Kidney tubule cell (primary cell): ENCODE data around the gene TMEM51.

ENCODE experiments used
- DNase-seq: peaks from one replicate; pipeline ENCODE4 v3.0.0-alpha.2; 2018; ENCODE audit warnings: low spot score

TMEM51 gene

DNA sequence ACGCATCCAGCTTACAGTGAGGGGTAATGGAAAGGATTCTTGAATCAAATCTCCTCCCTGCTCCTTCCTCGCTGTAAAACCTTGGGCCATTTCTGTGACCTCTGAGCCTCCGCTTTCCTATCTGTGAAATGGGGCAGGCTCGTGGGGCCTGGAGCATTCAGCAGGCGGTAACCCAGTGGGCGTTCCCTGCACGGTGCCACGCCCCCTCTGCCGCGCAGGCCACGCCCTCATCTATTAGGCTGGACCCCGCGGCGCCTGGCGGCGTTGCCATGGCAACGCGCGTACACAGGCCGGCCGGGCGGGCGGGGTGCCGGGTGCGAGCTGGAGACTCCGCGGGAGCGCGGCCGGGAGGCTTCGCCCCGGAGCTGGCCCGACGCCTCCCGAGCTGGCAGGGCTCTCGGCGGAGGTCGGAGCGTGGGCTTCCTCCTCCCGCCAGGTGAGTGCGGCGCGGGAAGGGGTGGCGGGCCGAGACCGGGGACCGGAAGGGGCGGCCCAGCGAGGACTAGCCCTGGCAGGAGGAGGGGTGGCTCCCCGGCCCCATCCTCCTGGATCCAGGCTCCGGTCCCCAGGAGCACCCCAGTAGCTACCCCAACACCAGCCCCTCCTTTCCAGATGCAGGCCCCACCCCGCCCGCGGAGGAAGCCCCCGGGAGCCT, 93.5 kb downstream of the TMEM51 start, which contains the start of gene FHAD1:
Gene FHAD1, plus strand, starts transcription at position 264 of the 655 bp plus-strand sequence. CDS start 4,562 bp downstream, outside the sequence.
- DNase-seq = peak; percentile 84

DNA sequence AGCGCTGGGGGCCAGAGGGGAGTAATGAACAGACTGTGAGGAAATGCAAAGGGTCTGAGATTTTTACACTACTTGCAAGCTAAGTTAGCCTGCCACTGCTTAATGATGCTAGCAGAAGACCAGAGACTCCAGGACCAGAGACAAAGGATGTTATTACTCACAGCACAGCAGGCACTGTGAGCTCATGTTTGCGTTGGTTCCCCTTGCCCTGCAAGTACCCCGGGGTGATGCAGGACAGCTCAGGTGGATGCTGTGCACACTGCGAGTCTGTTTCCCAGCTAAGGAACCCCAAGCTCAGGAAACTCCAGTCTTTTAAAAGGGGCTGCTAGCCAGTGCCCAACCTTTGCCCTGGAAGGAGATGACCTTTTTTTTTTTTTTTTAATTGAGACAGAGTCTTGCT, 94.7 kb downstream of the TMEM51 start:
- DNase-seq = no peak

DNA sequence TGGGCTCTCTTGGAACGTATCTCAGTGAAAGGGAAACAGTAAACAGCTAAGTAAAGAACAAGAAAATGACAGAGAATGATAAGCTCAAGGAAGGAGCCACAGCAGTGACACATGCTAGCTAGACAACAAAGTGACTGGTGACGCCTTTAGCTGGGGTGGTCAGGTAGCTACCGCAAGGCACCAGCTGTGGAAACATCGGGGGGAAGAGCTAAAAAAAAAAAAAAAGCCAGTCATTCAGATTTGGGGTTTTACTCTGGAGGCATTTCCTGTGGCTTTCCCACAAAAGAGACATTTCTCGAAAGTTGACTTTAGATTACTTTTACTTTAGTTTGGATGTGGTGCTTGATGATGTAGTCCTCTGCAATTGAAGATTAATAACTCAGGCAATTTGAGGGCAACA, 95.5 kb downstream of the TMEM51 start:
- no peak for DNase-seq

DNA sequence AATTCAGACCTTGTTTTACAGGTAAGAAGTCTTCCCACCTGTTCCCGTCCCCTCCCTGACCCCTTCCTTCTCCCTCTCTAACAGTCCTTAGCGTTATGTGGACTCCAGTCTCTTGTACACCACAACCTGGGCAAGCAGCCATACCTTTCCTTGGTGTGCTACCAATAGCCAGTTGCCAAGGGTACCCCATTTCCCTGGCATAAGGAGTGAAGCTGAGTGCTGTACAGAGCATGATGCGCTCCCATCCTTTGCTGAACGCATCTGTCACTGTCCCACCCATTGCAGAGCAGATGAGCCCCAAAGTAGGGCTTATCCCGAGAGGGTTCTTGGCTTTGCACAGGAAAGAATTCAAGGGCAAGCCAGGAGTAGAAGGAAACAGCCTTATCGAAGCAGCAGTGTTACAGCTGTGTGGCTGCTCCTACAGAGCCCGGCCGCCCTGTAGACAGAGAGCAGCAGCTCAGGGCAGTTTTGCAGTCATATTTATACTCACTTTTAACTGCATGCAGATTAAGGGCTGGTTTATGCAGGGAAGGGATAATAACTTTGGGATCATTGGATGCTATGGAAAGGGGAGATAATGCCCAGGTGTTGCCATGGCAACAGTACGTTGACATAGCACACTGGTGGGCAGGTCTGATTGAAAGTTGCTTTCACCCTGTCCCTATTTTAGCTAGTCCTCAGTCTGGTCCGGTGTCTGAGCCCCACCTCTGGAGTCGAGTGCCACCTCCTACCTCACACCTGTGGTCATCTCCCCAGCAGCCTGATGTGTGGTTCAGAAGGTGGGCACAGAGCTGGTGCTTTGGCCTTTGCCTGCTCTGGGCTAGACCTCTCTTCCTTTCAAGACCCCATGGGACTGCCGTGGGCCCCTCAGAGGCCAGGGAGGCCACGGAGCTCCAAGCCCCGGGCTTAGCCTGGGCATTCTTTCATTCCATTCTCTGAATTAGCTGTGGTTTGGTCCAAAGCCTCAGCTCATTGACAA, 98.6 kb downstream of the TMEM51 start:
- no peak for DNase-seq

DNA sequence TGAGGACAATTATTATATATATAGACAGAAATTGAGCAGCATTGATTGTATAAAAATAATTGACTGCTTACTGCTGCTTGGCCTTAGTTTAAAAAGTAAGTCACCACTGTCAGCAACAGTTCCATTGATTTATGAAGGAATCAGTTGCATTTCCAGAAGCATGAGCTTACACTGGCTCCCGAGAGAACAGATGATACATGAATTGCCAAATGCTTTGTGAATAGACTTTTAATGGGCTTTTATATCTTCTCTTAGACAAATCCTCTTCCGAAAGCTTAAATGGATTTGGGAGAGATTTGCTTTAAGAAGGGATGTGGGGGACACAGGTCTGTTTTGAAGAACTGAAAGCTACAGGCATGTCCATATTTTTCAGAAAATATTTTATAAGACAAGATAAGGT, 101.0 kb downstream of the TMEM51 start:
- no peak for DNase-seq

DNA sequence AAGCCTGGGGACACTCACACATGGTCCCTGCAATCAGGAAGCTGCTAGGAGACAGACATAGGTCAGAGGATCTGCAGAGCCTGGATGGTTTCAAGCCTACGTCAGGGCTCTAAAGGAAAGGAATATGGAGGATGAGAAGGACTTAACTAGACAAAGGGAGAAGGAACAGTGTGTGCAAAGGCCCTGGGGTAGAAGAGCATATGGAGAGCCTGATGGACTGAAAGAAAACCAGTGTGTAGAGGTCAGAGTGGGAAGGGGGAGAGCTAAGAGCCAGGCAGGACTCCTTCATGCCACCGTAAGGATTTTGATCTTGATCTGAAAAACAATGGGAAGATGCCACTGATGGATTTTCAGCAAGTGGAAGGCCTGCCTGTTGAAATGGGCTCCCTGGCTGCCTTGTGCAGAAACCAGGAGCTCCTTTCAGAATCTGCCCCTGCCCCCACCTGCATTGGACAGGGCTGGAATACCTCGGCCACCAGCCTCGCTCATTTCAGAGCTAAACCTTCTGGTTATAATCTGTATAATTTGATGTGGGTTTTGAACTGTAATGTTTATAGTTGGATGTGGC, 102.1 kb downstream of the TMEM51 start:
- DNase-seq = no peak

DNA sequence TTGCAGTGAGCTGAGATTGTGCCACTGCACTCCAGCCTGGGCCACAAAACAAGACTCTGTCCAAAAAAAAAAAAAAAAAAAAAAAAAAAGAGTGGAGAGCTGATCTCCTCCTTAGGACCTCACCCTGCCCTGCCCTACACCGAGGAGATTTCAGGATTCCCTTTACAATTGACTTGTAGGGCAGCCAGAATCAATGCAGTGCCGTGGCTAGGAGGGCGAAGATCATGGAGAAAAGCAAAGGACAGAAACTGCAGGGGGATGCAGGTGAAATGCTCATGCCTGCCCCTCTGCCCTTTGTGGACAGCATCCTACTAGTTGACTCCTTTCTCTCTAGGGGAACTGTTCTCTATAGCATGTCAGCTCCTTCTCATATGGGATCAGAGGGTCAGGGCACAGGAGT, 103.0 kb downstream of the TMEM51 start:
- no peak for DNase-seq

DNA sequence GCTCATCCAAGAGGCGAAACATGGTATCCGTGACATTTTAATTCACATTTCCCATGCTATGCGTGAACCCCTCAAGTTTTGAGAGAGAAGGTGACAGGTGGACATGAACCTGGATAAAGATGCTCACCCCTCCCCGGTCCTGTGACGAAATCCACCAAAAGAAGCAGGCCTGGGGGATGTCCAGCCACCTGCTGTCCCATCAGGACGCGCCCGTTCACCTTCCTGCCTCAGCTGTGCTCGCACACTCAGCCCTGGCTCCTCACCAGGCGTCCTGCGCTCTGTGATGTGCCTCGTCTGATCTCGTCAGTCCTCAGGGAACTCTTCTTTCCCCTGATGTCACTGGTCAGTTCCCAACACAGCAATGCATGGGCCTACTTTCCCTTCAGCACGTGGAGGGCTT, 103.8 kb downstream of the TMEM51 start:
- DNase-seq = no peak

DNA sequence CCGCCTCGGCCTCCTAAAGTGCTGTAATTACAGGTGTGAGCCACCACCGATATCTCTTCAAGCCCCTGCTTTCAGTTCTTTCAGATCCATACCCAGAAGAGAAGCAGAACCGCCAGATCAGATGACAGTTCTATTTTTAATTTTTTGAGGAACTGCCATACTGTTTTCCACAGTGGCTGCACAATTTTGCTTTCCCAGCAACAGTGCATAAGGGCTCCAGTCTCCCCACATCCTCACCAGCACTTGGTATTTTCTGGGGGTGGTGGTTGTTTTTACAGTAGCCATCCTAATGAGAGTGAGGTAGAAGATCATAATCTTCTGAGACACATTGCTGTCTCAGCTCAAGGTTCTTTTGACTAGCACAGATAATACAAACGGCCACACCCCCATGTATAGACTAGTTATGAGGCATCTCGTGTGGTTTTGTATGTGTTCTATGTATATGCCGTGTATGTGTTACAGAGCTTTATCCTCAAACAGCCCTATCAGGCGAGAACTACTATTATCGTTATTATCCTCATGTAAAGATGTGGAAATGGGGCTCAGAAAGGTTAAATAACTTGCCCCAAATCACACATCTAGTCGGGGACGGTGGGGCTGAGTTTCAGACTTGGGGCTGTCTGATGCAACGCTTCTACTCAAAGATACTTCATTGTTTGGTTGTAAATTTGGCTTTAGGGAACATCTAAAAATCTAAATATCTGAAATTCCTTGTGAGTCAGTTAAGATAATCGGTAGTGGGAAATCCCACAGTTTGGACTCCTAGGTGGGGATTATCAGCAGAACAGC, 105.5 kb downstream of the TMEM51 start:
- DNase-seq = no peak

DNA sequence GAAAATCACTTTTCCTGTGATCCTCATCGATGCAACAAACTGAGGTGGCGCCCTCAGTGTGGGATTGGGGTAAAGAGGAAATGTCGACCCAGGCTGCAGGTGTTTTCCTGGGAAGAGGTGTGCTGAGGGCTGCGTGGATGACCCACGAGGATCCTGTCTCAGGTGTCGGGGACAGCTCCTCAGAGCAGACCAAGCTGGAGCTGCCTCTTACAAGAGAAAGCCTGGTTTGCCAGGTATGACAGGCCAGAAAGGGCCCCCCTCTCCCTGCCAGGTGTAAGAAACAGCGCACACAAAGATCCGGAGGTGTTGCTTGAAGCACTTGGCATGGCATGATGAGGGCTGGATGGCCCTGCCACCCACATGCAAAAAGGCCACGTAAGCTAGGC, 106.1 kb downstream of the TMEM51 start:
- no peak for DNase-seq

DNA sequence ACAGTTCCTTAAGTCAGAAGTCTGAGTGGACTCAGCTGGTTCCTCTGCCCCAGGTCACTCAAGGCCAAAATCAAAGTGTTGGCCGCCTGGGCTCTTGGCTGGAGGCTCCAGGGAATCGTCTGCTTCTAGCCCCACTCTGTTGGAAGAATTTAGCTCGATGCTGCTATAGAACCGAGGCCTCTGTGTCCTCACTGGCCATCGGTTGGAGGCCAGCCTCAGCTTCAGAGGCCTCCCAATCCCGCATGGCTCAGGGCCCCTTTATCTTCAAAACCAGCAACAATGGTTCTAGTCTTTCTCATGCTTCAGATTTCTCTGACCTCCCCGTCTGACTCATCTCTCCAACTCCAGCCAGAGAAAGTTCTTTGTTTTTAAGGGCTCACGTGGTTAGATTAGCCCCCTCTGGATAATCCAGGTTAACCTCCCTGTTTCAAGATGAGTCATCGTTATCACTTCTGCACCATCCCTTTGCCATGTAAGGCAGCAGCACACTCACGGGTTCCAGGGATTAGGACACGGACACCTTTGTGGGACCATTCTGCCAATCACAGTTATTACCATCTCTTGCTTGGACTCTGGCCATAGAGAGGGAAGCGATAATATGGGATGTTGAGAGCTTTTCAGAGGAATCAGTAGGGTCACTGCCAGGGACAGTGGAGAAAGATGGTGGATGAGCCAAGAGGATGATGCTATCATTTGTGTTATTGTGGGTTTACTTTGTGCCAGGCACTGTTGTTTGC, 107.0 kb downstream of the TMEM51 start:
- peak; percentile 20 for DNase-seq

DNA sequence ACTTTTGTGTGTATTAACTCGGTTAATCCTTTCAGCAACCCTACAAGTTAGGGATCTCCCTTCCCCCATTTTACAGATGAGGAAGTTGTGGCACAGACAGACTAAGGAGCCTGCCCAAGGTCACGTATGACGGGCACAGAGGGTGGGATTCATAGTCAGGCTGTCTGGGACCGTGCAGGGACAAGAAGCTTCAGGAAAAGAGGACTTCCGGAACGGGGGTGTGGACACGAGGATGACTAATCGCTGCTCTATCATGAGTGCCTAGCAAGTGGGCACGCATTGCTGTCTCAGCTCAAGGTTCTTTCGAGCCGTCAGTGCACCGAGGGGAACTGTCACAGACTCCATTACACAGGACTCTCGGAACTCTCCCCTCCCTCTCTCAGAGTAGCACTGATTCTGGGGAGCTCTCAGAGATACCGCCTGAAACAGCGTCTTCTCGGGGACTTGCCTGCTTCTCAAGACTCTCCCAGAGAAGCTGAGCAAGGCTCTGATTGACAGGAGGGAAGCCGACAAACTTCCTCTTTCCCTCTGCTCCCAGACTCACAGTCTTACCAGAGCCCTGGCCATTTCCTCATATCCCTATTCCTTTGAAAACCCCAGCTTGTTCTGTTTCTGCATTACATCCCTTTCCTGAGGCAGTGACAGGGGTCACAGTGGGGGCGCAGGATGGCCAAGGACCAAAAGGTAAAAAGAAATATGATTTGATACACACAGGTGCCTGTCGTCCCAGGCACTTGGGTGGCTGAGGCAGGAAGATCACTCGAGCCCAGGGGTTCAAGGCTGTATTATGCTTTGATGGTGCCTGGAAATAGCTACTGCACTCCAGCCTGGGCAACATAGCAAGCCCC, 107.8 kb downstream of the TMEM51 start:
- DNase-seq = no peak

DNA sequence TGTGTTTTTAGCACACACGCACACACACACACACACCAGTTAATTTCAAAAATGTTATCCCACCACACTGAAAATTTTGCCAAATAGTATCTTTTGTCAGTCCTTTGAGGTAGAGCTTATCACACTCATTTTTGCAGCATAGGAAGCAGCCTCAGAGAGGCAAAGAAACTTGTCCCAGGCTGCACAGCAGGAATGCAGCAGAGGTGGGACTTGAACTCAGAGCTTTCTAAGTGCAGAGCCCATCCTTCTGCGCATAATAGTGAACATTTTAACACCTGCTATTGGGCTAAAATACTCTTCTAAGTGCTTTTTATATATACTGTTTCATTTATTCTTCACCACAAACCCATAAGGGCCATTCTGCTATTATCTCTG, 108.4 kb downstream of the TMEM51 start:
- no peak for DNase-seq

DNA sequence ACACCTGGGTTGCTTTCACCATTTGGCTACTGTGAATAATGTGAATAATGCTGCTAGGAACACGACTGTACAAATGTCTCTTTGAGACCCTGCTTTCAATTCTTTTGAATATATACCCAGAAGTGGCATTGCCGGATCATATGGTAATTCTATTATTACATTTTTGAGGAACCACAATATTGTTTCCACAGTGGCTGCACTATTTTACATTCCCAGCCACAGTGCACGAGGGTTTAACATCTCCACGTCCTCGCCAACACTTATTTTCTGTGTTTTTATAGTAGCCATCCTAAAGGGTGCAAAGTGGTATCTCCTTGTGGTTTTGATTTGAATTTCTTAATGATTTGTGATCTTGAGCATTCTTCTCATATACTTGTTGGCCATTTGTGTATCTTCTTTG, 109.2 kb downstream of the TMEM51 start:
- no peak for DNase-seq

DNA sequence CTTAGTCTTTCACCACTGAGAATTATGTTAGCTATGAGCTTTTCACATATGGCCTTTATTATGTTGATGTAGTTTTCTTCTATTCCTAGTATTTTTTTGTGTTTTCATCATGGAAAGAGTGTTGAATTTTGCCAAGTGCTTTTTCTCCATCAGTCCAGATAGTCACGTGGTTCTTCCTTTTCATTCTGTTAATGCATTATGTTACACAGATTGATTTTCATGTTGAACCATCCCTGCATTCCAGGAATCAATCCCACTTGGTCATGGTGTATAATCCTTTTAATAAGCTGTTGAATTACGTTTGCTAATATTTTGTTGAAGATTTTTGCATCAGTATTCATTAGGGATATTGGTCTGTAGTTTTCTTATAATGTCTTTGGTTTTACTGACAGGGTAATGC, 111.2 kb downstream of the TMEM51 start:
- DNase-seq = no peak
